Neural cell (in vitro differentiated cells): ENCODE measurements around the gene ZNF33A. TPM values are rescaled to one million over a fixed set of nuclear protein-coding genes. Genes with fewer than 3 reads are reported as not detected.

Experiments used
- H2AFZ ChIP-seq: fragments of 200-600, 300-800 bp; sonication (generic), shearing (Covaris generic); 2 replicates; pipeline ENCODE4 v1.6.0; 2014; ENCODE audit warnings: low read depth, mild to moderate bottlenecking, antibody characterized with exemption, low read length, moderate library complexity
- H3F3A ChIP-seq: fragments of 200-600 bp; shearing (Covaris generic); 2 replicates; pipeline ENCODE4 v1.6.1; 2016; ENCODE audit warnings: mild to moderate bottlenecking, moderate library complexity, mixed read lengths, antibody characterized with exemption, low read length; ENCODE audit not compliant: insufficient read depth, poor library complexity, severe bottlenecking
- H3K27ac ChIP-seq: fragments of 200-600, 300-800 bp; sonication (generic), shearing (Covaris generic); 2 replicates; pipeline ENCODE4 v1.5.1; 2014; ENCODE audit warnings: mild to moderate bottlenecking, low read length, moderate library complexity
- H3K27me3 ChIP-seq: fragments of 300-800, 200-600 bp; sonication (generic), shearing (Covaris generic); 2 replicates; pipeline ENCODE4 v1.6.0; 2014; ENCODE audit warnings: mild to moderate bottlenecking, low read depth, low read length, moderate library complexity; ENCODE audit not compliant: insufficient read depth
- H3K36me3 ChIP-seq: fragments of 300-800, 200-600 bp; sonication (generic), shearing (Covaris generic); 2 replicates; pipeline ENCODE4 v1.5.1; 2014; ENCODE audit warnings: mild to moderate bottlenecking, antibody characterized with exemption, low read length, moderate library complexity; ENCODE audit not compliant: insufficient read depth
- H3K4me2 ChIP-seq: fragments of 300-800, 200-600 bp; sonication (generic), shearing (Covaris generic); 2 replicates; pipeline ENCODE4 v1.6.0; 2014; ENCODE audit warnings: mild to moderate bottlenecking, low read length
- H3K4me3 ChIP-seq: fragments of 300-800, 200-600 bp; sonication (generic), shearing (Covaris generic); 2 replicates; pipeline ENCODE4 v1.5.1; 2014; ENCODE audit warnings: mild to moderate bottlenecking, low read length, moderate library complexity
- H3K79me2 ChIP-seq: fragments of 200-600 bp; shearing (Covaris generic); replicated peaks from 2 replicates; pipeline ENCODE4 v1.6.0; 2014; ENCODE audit warnings: mild to moderate bottlenecking, low read length, moderate library complexity; ENCODE audit not compliant: insufficient read depth
- H3K9ac ChIP-seq: fragments of 300-800, 200-600 bp; sonication (generic), shearing (Covaris generic); 2 replicates; pipeline ENCODE4 v1.6.1; 2016; ENCODE audit warnings: mild to moderate bottlenecking, low read length, mixed read lengths
- H3K9me2 ChIP-seq: fragments of 200-600 bp; shearing (Covaris generic); 2 replicates; pipeline ENCODE4 v1.6.1; 2016; ENCODE audit warnings: mild to moderate bottlenecking, low read length, mixed read lengths; ENCODE audit not compliant: insufficient read depth
- H3K9me3 ChIP-seq: fragments of 200-600, 300-800 bp; sonication (generic), shearing (Covaris generic); 2 replicates; pipeline ENCODE4 v1.6.1; 2016; ENCODE audit warnings: mild to moderate bottlenecking, mixed run types, low read length, moderate library complexity, mixed read lengths
- H4K20me1 ChIP-seq: fragments of 200-600 bp; shearing (Covaris generic); 2 replicates; pipeline ENCODE4 v1.6.1; 2016; ENCODE audit warnings: mild to moderate bottlenecking, mixed run types; ENCODE audit not compliant: insufficient read depth
- CTCF ChIP-seq: fragments of 450-650 bp; IDR thresholded peaks from 2 replicates; pipeline ENCODE4 v1.5.1; 2014; ENCODE audit warnings: antibody characterized with exemption, mild to moderate bottlenecking, moderate library complexity; ENCODE audit not compliant: poor library complexity, severe bottlenecking
- EP300 ChIP-seq: fragments of 450-650 bp; conservative IDR thresholded peaks from 2 replicates; pipeline ENCODE4 v1.6.1; 2014; ENCODE audit warnings: antibody characterized with exemption, mild to moderate bottlenecking, moderate library complexity; ENCODE audit not compliant: poor library complexity, severe bottlenecking
- EZH2 ChIP-seq: fragments of 200-600, 300-800 bp; shearing (Covaris generic), sonication (generic); IDR thresholded peaks from 2 replicates; pipeline ENCODE4 v1.6.1; 2014; ENCODE audit warnings: antibody characterized with exemption, low read length, borderline replicate concordance, mild to moderate bottlenecking; ENCODE audit not compliant: insufficient read depth, poor library complexity, severe bottlenecking
- MXI1 ChIP-seq: fragments of 450-650 bp; conservative IDR thresholded peaks from 2 replicates; pipeline ENCODE4 v1.6.1; 2014; ENCODE audit warnings: antibody characterized with exemption, mild to moderate bottlenecking; ENCODE audit not compliant: poor library complexity, severe bottlenecking
- POLR2AphosphoS5 ChIP-seq: IDR thresholded peaks from 2 replicates; pipeline ENCODE4 v1.6.1; 2012
- RAD21 ChIP-seq: fragments of 450-650 bp; conservative IDR thresholded peaks from 2 replicates; pipeline ENCODE4 v1.6.1; 2014; ENCODE audit warnings: antibody characterized with exemption, mild to moderate bottlenecking, moderate library complexity
- REST ChIP-seq: IDR thresholded peaks from 2 replicates; pipeline ENCODE4 v1.6.1; 2012; ENCODE audit warnings: borderline replicate concordance
- SMC3 ChIP-seq: fragments of 450-650 bp; conservative IDR thresholded peaks from 2 replicates; pipeline ENCODE4 v1.6.1; 2014; ENCODE audit warnings: antibody characterized with exemption, mild to moderate bottlenecking, moderate library complexity; ENCODE audit not compliant: poor library complexity
- TAF1 ChIP-seq: IDR thresholded peaks from 2 replicates; pipeline ENCODE4 v1.6.1; 2012; ENCODE audit warnings: low read depth
- polyA plus RNA-seq: library from polyadenylated mRNA; depleted of rRNA; stranded (reverse); fragments of >200 nt; gene quantifications from 2 replicates; pipeline ENCODE4 v1.2.3, GENCODE V29; 2014

Gene ZNF33A
- polyA plus RNA-seq, 1 donor from 2014 or later: 55.5 TPM

GRCh38 chr10:38007551-38007950 is 2.9 kb upstream of the ZNF33A start:
- no peaks in the 10 kb centered on the region for H3K9me2 ChIP-seq
- peaks cover 7% of the 10 kb centered on the region for H3K79me2 ChIP-seq
- TF ChIP-seq RAD21 (no peak), REST (no peak), POLR2AphosphoS5 (no peak), EP300 (no peak), EZH2 (no peak), CTCF (no peak), MXI1 (no peak), TAF1 (no peak), SMC3 (no peak)
- H3K9ac ChIP-seq: no peak overlapping the region
- H3F3A ChIP-seq: no peaks in the 10 kb centered on the region
- H3K36me3 ChIP-seq: no peaks in the 10 kb centered on the region
- H3K9me3 ChIP-seq: no peaks in the 10 kb centered on the region
- H3K4me3 ChIP-seq: no peak overlapping the region
- H3K27me3 ChIP-seq: no peaks in the 10 kb centered on the region
- H4K20me1 ChIP-seq: no peaks in the 10 kb centered on the region
- H3K27ac ChIP-seq: no peak overlapping the region
- H3K4me2 ChIP-seq: no peak overlapping the region
- no peak overlapping the region for H2AFZ ChIP-seq

GRCh38 chr10:38007991-38008390 is 2.5 kb upstream of the ZNF33A start:
- no peak overlapping the region for H3K27ac ChIP-seq
- no peaks in the 10 kb centered on the region for H3F3A ChIP-seq
- no peaks in the 10 kb centered on the region for H3K9me3 ChIP-seq
- H3K27me3 ChIP-seq: no peaks in the 10 kb centered on the region
- H3K79me2 ChIP-seq: peaks cover 11% of the 10 kb centered on the region
- no peaks in the 10 kb centered on the region for H3K36me3 ChIP-seq
- no peak for TF ChIP-seq EZH2
- no peak for TF ChIP-seq SMC3
- TF ChIP-seq CTCF: no peak
- no peak for TF ChIP-seq POLR2AphosphoS5
- TF ChIP-seq REST: no peak
- no peak for TF ChIP-seq RAD21
- no peak for TF ChIP-seq MXI1
- TF ChIP-seq EP300: no peak
- no peak for TF ChIP-seq TAF1
- H2AFZ ChIP-seq: no peak overlapping the region
- H3K9me2 ChIP-seq: no peaks in the 10 kb centered on the region
- H3K4me3 ChIP-seq: no peak overlapping the region
- H4K20me1 ChIP-seq: no peaks in the 10 kb centered on the region
- no peak overlapping the region for H3K9ac ChIP-seq
- no peak overlapping the region for H3K4me2 ChIP-seq
